ENCODE data around the gene C20orf96.
"Not testable (repeated sequence)": the region's sequence is repeated elsewhere in the genome, so short reads cannot be mapped to it uniquely, and the experiment has no call there.

Gene C20orf96

GRCh38 chr20:257419-257818, 33.1 kb downstream of the C20orf96 start, which contains the start of gene DEFB132:
Gene DEFB132 (plus strand): TSS chr20:257724. CDS start chr20:257779, 55 bp downstream.
- Histone ChIP-seq H3K27ac (no peak within 1 kb of the TSS), H3K4me1 (ENCODE audit: control insufficient read depth in 1 of 2, insufficient read depth in 1 of 2, low read depth in 1 of 2, low read length in 1 of 2) (peaks cover 0 to 7% of the 10 kb centered on the region in 2 experiments), H3K36me3 (no peaks in the 10 kb centered on the region), H3K27me3 (no peaks in the 10 kb centered on the region), H3K4me3 (ENCODE audit: low read depth in 1 of 2, low read length in 1 of 2) (no peak within 1 kb of the TSS), H3K9me3 (no peaks in the 10 kb centered on the region)
- TF ChIP-seq, protein P1, sequence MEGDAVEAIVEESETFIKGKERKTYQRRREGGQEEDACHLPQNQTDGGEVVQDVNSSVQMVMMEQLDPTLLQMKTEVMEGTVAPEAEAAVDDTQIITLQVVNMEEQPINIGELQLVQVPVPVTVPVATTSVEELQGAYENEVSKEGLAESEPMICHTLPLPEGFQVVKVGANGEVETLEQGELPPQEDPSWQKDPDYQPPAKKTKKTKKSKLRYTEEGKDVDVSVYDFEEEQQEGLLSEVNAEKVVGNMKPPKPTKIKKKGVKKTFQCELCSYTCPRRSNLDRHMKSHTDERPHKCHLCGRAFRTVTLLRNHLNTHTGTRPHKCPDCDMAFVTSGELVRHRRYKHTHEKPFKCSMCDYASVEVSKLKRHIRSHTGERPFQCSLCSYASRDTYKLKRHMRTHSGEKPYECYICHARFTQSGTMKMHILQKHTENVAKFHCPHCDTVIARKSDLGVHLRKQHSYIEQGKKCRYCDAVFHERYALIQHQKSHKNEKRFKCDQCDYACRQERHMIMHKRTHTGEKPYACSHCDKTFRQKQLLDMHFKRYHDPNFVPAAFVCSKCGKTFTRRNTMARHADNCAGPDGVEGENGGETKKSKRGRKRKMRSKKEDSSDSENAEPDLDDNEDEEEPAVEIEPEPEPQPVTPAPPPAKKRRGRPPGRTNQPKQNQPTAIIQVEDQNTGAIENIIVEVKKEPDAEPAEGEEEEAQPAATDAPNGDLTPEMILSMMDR (IDR thresholded peaks at IDR 0.05) = no peak

DNA sequence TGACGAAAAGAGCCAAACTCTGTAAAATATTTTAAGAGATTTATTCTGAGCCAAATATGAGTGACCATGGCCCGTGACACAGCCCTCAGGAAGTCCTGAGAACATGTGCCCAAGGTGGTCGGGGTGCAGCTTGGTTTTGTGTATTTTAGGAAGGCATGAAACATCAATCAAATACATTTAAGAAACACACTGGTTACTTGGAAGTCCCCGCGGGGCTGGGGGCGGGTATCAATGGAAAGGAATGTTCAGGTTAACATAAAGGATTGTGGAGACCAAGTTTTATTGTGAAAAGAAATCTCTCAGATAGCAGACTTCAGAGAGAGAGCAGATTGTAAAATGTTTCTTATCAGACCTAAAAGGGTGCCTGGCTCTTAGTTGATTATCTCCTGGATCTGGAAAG, 37.1 kb downstream of the C20orf96 start:
- not testable (repeated sequence) for H3K27ac ChIP-seq; H3K36me3 ChIP-seq; H3K27me3 ChIP-seq; H3K4me3 ChIP-seq (ENCODE audit: low read depth in 1 of 2, low read length in 1 of 2); H3K9me3 ChIP-seq
- peaks cover 0 to 10% of the 10 kb centered on the region in 2 experiments for H3K4me1 ChIP-seq (ENCODE audit: control insufficient read depth in 1 of 2, insufficient read depth in 1 of 2, low read depth in 1 of 2, low read length in 1 of 2)

GRCh38 chr20:252801-253200, 37.7 kb downstream of the C20orf96 start:
- peaks cover 0 to 6% of the 10 kb centered on the region in 2 experiments for H3K4me1 ChIP-seq (ENCODE audit: control insufficient read depth in 1 of 2, insufficient read depth in 1 of 2, low read depth in 1 of 2, low read length in 1 of 2)
- TF ChIP-seq, protein P1 (IDR thresholded peaks at IDR 0.05) = no peak
- H3K27me3 ChIP-seq = no peaks in the 10 kb centered on the region
- no peak overlapping the region for H3K27ac ChIP-seq
- no peaks in the 10 kb centered on the region for H3K36me3 ChIP-seq
- no peaks in the 10 kb centered on the region for H3K9me3 ChIP-seq
- H3K4me3 ChIP-seq (ENCODE audit: low read depth in 1 of 2, low read length in 1 of 2) = no peak overlapping the region

DNA sequence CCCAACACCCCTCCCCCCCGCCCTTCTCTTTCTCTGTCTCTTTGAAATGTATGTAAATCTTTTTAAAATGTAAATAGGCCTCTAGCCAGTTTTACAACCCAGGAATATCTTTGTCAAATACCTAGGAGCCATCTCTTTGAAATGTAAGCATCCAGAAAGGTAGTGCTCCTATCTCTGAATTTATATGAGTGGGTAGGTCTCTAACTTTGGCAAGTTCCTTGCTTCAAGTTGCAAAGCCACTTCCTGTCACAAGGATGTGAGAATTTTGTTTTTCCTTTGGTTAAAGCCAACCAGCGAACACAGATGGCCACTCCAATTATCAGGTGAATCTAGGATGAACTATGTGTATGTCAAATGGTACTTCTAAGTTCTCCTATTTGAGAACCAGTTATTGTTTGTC, 39.2 kb downstream of the C20orf96 start:
- Histone ChIP-seq H3K4me1 (ENCODE audit: control insufficient read depth in 1 of 2, insufficient read depth in 1 of 2, low read depth in 1 of 2, low read length in 1 of 2) (peaks cover 0 to 6% of the 10 kb centered on the region in 2 experiments), H3K9me3 (no peaks in the 10 kb centered on the region), H3K27ac (no peak overlapping the region), H3K36me3 (no peaks in the 10 kb centered on the region), H3K4me3 (ENCODE audit: low read depth in 1 of 2, low read length in 1 of 2) (no peak overlapping the region), H3K27me3 (no peaks in the 10 kb centered on the region)
- TF ChIP-seq, protein P1 (IDR thresholded peaks at IDR 0.05) = no peak

DNA sequence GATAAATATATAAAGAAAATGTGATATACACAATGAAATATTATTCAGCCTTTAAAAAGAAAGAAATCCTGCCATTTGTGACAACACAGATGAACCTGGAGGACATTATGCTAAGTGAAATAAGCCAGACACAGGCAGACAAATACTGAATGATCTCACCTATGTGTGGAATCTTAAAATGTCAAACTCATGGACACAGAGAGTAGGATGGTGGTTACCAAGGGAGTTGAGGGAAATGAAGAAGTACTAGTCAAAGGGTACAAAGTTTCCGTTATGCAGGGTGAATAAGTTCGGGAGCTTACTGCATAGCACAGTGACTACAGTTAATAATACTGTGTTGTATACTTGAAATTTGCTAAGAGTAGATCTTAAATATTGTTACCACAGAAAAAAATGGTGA, 47.6 kb downstream of the C20orf96 start:
- Histone ChIP-seq H3K27ac (no peak overlapping the region), H3K27me3 (peaks cover 8% of the 10 kb centered on the region), H3K4me1 (ENCODE audit: control insufficient read depth in 1 of 2, insufficient read depth in 1 of 2, low read depth in 1 of 2, low read length in 1 of 2) (peaks cover 0 to 4% of the 10 kb centered on the region in 2 experiments), H3K36me3 (no peaks in the 10 kb centered on the region), H3K4me3 (ENCODE audit: low read depth in 1 of 2, low read length in 1 of 2) (no peak overlapping the region), H3K9me3 (no peaks in the 10 kb centered on the region)
- TF ChIP-seq, protein P1 (IDR thresholded peaks at IDR 0.05) = no peak

DNA sequence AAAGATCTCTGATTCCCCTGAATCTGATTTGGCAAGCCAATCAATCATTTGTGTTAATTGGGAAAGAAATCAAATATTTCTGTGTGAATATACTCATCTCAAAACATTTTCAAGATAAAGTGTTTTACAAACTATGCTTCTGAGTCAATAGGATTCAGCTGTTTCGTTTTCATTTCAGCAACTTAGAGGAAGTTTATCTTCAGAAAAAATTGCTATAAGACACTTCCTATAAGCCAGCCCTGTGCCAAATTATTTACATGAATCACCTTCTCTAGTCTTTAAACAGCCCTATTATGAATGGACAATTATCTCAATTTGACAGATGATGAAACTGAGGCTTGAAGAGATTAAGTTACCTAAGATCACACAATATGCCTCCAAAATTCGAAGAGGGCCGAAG, 52.6 kb downstream of the C20orf96 start:
- H3K9me3 ChIP-seq = no peaks in the 10 kb centered on the region
- TF ChIP-seq, protein P1 (IDR thresholded peaks at IDR 0.05) = no peak
- peaks cover 8% of the 10 kb centered on the region for H3K27me3 ChIP-seq
- no peaks in the 10 kb centered on the region for H3K36me3 ChIP-seq
- peaks cover 14 to 26% of the 10 kb centered on the region in 2 experiments for H3K4me1 ChIP-seq (ENCODE audit: control insufficient read depth in 1 of 2, insufficient read depth in 1 of 2, low read depth in 1 of 2, low read length in 1 of 2)
- peak overlapping the region; percentile 19 to 21 for H3K4me3 ChIP-seq (ENCODE audit: low read depth in 1 of 2, low read length in 1 of 2)
- peak overlapping the region; percentile 55 for H3K27ac ChIP-seq

Data from neutrophil (primary cell).